ENCODE measurements around the gene NID2.

NID2 gene

DNA sequence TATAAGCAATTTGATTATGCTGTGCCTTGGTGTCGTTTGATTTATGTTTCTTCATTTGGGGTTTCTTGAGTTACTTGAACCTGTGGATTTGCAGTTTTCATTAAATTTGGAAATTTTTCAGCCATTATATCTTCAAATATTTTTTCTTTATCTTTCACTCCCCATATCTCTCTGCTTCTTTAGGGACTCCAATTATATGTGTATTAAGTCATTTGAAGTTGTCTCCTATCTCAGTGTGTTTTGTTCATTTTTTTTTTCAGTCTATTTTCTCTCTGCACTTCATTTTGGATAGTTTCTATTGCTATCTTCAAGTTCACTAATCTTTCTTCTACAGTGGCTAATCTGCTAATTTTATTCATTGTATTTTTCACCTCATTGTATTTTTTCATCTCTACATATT is 108.9 kb downstream of the NID2 start:
- no peak for DNase-seq (ENCODE audit: insufficient read length, low spot score)
- TF ChIP-seq, protein P1, sequence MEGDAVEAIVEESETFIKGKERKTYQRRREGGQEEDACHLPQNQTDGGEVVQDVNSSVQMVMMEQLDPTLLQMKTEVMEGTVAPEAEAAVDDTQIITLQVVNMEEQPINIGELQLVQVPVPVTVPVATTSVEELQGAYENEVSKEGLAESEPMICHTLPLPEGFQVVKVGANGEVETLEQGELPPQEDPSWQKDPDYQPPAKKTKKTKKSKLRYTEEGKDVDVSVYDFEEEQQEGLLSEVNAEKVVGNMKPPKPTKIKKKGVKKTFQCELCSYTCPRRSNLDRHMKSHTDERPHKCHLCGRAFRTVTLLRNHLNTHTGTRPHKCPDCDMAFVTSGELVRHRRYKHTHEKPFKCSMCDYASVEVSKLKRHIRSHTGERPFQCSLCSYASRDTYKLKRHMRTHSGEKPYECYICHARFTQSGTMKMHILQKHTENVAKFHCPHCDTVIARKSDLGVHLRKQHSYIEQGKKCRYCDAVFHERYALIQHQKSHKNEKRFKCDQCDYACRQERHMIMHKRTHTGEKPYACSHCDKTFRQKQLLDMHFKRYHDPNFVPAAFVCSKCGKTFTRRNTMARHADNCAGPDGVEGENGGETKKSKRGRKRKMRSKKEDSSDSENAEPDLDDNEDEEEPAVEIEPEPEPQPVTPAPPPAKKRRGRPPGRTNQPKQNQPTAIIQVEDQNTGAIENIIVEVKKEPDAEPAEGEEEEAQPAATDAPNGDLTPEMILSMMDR (IDR thresholded peaks at IDR 0.05; ENCODE audit: insufficient read depth, missing control alignments), result no peak
- no peak for FAIRE-seq

DNA sequence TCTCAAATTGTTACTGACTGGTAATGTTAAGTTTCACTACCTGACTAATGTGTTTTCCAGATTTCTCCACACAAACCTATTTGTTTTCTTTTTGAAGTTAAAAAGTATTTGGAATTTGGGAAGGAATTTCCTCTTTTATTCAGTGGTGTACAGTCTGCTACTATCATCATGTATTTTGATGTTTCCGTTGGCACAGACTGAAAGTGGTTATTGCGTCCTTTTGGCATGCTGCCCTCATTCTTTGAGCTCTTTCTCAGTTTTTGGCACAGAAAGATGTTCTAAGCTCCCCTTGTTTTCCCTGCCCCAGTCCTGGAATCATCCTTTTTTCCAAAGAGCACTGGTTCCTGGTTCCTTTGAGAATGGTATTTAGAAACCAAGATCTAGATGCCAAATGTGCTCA is 110.9 kb downstream of the NID2 start:
- no peak for FAIRE-seq
- TF ChIP-seq, protein P1 (IDR thresholded peaks at IDR 0.05; ENCODE audit: insufficient read depth, missing control alignments), result no peak
- DNase-seq (ENCODE audit: insufficient read length, low spot score), result no peak

Measured in D721Med (cell line).